Measurements from ENCODE around the gene DESI1.

The DESI1 gene

GRCh38 chr22:41584881-41585280, 36.0 kb downstream of the DESI1 start:
- Histone ChIP-seq H3K27ac (no peak overlapping the region), H3K4me3 (no peak overlapping the region)
- DNase-seq (ENCODE audit: low spot score) = no peak
- no peak for TF ChIP-seq CTCF (IDR thresholded peaks at IDR 0.05)

GRCh38 chr22:41582694-41583093, 38.1 kb downstream of the DESI1 start:
- no peak for DNase-seq (ENCODE audit: low spot score)
- Histone ChIP-seq H3K27ac (no peak overlapping the region), H3K4me3 (no peak overlapping the region)
- no peak for TF ChIP-seq CTCF (IDR thresholded peaks at IDR 0.05)

GRCh38 chr22:41579997-41580355, 40.9 kb downstream of the DESI1 start:
- no peak for DNase-seq (ENCODE audit: low spot score)
- H3K27ac ChIP-seq = peak overlapping the region in 1 of 2 donors; percentile 3
- H3K4me3 ChIP-seq = no peak overlapping the region
- no peak for TF ChIP-seq CTCF (IDR thresholded peaks at IDR 0.05)

- DNase-seq (ENCODE audit: low spot score) = no peak
- H3K4me3 ChIP-seq = no peak overlapping the region
- no peak for TF ChIP-seq CTCF (IDR thresholded peaks at IDR 0.05)
- H3K27ac ChIP-seq = peak overlapping the region in 1 of 2 donors; percentile 3
These were observed 41.4 kb downstream of the DESI1 start for GRCh38 chr22:41579297-41579996.

- Histone ChIP-seq H3K4me3 (no peak overlapping the region), H3K27ac (no peak overlapping the region)
These were observed 42.0 kb downstream of the DESI1 start for GRCh38 chr22:41578818-41579217.

GRCh38 chr22:41578114-41578513, 42.7 kb downstream of the DESI1 start:
- no peak for DNase-seq (ENCODE audit: low spot score)
- Histone ChIP-seq H3K27ac (no peak overlapping the region), H3K4me3 (no peak overlapping the region)
- no peak for TF ChIP-seq CTCF (IDR thresholded peaks at IDR 0.05)

More at GRCh38 chr22:41578818-41579217, 42.0 kb downstream of the DESI1 start:
- TF ChIP-seq CTCF (IDR thresholded peaks at IDR 0.05) = no peak
- no peak for DNase-seq (ENCODE audit: low spot score)

- TF ChIP-seq CTCF (IDR thresholded peaks at IDR 0.05) = peak; percentile 21
- Histone ChIP-seq H3K27ac (peak overlapping the region; percentile 6 to 90), H3K4me3 (no peak overlapping the region)
- DNase-seq (ENCODE audit: low spot score) = no peak
These were observed 44.0 kb downstream of the DESI1 start for GRCh38 chr22:41576877-41577276.

Data from coronary artery (tissue), 2 donors.